Activated CD4-positive, alpha-beta T cell treated with anti-CD3 and anti-CD28 coated beads for 36 hours (primary cell): ENCODE data around the gene SPRR2G. TPM values are rescaled to one million over a fixed set of nuclear protein-coding genes. Genes with fewer than 3 reads are reported as not detected.
"Not testable (repeated sequence)": the region's sequence is repeated elsewhere in the genome, so short reads cannot be mapped to it uniquely, and the experiment has no call there.

Experiments used
- ATAC-seq: fragments of 200-7000 bp; cut with Tn5 transposase; one replicate; pipeline ENCODE4 v1.10.0; 2021; ENCODE audit warnings: mild to moderate bottlenecking, moderate library complexity
- CTCF ChIA-PET: fragments of 350-600 bp; sonication (Branson Sonifier 250); formaldehyde crosslinking; loops from one replicate; lab custom pipeline; 2021; ENCODE audit warnings: antibody characterized with exemption; lab: Charles Lee
- POLR2A ChIA-PET: fragments of 350-600 bp; sonication (Branson Sonifier 250); formaldehyde crosslinking; loops from one replicate; lab custom pipeline; 2021; ENCODE audit warnings: antibody characterized with exemption, inconsistent platforms; lab: Charles Lee
- DNase-seq: peaks from one replicate; pipeline ENCODE4 v3.0.0-alpha.2; 2020
- H3K27ac Mint-ChIP-seq: one replicate; pipeline ENCODE4 v1.8.0; 2021; ENCODE audit warnings: mixed read lengths
- H3K27me3 Mint-ChIP-seq: one replicate; pipeline ENCODE4 v1.8.0; 2021; ENCODE audit warnings: mixed read lengths
- H3K36me3 Mint-ChIP-seq: one replicate; pipeline ENCODE4 v1.8.0; 2021; ENCODE audit warnings: low read depth, mixed read lengths
- H3K4me1 Mint-ChIP-seq: one replicate; pipeline ENCODE4 v1.8.0; 2021; ENCODE audit warnings: mixed read lengths
- H3K4me3 Mint-ChIP-seq: one replicate; pipeline ENCODE4 v1.8.0; 2021; ENCODE audit warnings: mild to moderate bottlenecking, moderate library complexity, mixed read lengths
- H3K9me3 Mint-ChIP-seq: one replicate; pipeline ENCODE4 v1.8.0; 2021; ENCODE audit warnings: low read depth, mixed read lengths
- intact Hi-C, 2 experiments: fragments of 100-400 bp; cut with DNase I in 1 of 2; cut with micrococcal nuclease in 1 of 2; formaldehyde crosslinking; loops; one replicate each; pipeline versions ENCODE4 v1.14.2 to v1.15.1; 2022 to 2024; cut with DNase I, micrococcal nuclease
- total RNA-seq, 2 experiments: library from RNA; stranded (reverse); gene quantifications; one replicate each; pipeline ENCODE4 v1.2.3, GENCODE V29; 2021

SPRR2G gene
- total RNA-seq, 2 experiments from 2014 or later: not detected

DNA sequence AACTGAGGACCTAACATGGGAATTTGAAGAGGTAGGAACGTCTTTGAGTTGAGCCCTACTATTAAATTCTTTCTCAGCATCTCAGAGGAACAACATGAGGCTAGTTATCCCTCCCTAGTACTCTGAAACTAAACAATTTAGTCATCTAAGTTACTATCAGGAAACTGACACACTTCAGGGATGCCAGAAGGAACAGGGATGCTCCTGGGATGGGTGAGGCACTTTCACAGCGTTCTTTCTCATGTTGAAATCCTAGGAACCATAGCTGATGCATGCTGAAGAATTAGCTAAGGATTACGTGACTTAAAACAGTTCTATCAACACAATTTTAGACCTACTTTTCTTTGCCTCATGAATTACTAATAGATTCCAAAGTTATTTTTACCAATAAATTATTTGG is 1.8 kb upstream of the SPRR2G start:
- no peak overlapping the region for H3K27ac Mint-ChIP-seq
- DNase-seq (no peak), ATAC-seq (no peak)
- H3K36me3 Mint-ChIP-seq: no peaks in the 10 kb centered on the region
- POLR2A ChIA-PET: interaction anchor here (0.5 kb wide), 1 partner anchor 71 kb away, joined by 3 read pairs; no protein-coding TSS in a partner anchor
- peaks cover 21% of the 10 kb centered on the region for H3K27me3 Mint-ChIP-seq
- intact Hi-C loops: no loop called here
- H3K4me3 Mint-ChIP-seq: no peak overlapping the region
- CTCF ChIA-PET: no interaction called here
- peaks cover 1% of the 10 kb centered on the region for H3K9me3 Mint-ChIP-seq
- no peaks in the 10 kb centered on the region for H3K4me1 Mint-ChIP-seq

- intact Hi-C loops: no loop called here
- H3K9me3 Mint-ChIP-seq: no peaks in the 10 kb centered on the region
- POLR2A ChIA-PET: no interaction called here
Measured at GRCh38 chr1:153141377-153141776, 9.3 kb downstream of the SPRR2G start.

DNA sequence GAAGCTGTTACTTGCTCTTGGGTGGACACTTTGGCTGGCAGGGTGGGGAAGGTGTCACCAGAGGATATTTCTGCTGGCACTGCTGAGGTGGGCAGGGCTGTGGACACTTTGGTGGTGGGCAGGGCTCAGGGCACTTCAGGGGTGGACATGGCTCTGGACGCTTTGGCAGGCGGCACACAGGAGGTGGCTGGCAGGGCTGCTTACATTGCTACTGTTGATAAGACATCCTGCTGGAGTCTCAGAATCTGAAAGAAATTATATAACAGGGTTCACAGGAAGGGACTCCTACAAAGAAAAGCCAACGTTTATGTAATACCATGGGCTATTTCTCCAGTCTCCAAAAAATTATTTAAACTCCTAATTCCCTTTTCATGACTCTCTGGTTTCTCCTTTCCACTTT is 10.2 kb downstream of the SPRR2G start:
- Mint-ChIP-seq H3K27me3 (peaks cover 27% of the 10 kb centered on the region), H3K4me3 (no peak overlapping the region), H3K27ac (no peak overlapping the region), H3K4me1 (no peaks in the 10 kb centered on the region), H3K36me3 (no peaks in the 10 kb centered on the region), H3K9me3 (no peaks in the 10 kb centered on the region)
- CTCF ChIA-PET: interaction anchor here (0.6 kb wide), 1 partner anchor 487 kb away, joined by 3 read pairs; no protein-coding TSS in a partner anchor
- POLR2A ChIA-PET: no interaction called here
- intact Hi-C loops: no loop called here
- ATAC-seq (no peak), DNase-seq (no peak)

More at GRCh38 chr1:153141377-153141776, 9.3 kb downstream of the SPRR2G start:
- CTCF ChIA-PET: no interaction called here
- Mint-ChIP-seq H3K36me3 (no peaks in the 10 kb centered on the region), H3K27me3 (peaks cover 31% of the 10 kb centered on the region), H3K4me3 (no peak overlapping the region), H3K27ac (no peak overlapping the region), H3K4me1 (no peaks in the 10 kb centered on the region)
- DNase-seq (no peak), ATAC-seq (no peak)

DNA sequence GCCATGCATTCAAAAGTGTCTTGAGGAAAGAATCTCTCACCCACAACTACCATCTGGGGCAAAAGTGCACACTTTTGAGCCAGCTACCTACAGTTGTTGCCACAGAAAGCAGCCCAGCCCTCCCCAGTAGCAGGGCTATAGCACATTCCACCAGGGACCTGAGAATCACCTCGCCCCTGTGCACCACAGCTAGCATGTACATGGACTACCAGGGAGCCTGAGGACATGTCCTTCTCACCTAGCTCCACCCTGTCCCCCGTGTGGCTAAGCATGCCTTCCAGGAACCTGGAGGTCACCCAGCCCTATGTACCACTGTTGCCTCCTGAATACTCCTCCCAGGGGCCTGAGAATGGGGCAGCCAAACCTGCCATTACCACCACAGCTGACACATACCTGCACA is 16.9 kb downstream of the SPRR2G start:
- Mint-ChIP-seq H3K27me3 (peaks cover 44% of the 10 kb centered on the region), H3K4me3 (no peak overlapping the region), H3K4me1 (no peaks in the 10 kb centered on the region), H3K27ac (no peak overlapping the region), H3K36me3 (no peaks in the 10 kb centered on the region), H3K9me3 (no peaks in the 10 kb centered on the region)
- ChIA-PET POLR2A (no interaction called here), CTCF (interaction anchor here (0.6 to 1.6 kb wide), 2 partner anchors 14 to 479 kb away, joined by 3 to 4 read pairs; no protein-coding TSS in a partner anchor)
- intact Hi-C loops: no loop called here
- DNase-seq: no peak
- no peak for ATAC-seq

DNA sequence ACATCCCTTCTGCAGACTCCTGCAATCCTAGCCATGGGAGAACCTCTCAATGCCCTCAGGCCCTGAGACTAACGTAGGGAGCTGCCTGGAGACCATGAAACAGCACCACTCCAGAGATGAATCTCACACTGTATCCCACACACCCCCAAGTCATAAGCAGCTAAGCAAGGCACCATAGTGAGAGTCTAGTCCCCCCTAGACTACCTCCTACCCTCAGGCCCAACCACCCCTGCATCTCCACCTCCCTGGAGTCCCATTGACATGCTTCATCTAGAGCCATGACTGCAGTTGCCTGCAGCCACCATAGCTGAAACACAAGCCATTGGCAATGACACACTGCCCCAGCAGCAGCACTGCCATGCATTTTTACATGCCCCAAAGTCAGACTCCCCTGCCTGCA is 17.4 kb downstream of the SPRR2G start:
- POLR2A ChIA-PET: no interaction called here
- intact Hi-C loops: no loop called here

GRCh38 chr1:153128688-153129087 is 22.0 kb downstream of the SPRR2G start:
- H3K4me1 Mint-ChIP-seq, DNase-seq, H3K9me3 Mint-ChIP-seq, ATAC-seq, CTCF ChIA-PET, intact Hi-C loops, H3K4me3 Mint-ChIP-seq, H3K27ac Mint-ChIP-seq, POLR2A ChIA-PET, H3K36me3 Mint-ChIP-seq: not testable (repeated sequence)
- peaks cover 26% of the 10 kb centered on the region for H3K27me3 Mint-ChIP-seq

More for the DNA sequence above, 17.4 kb downstream of the SPRR2G start:
- no peaks in the 10 kb centered on the region for H3K4me1 Mint-ChIP-seq
- H3K4me3 Mint-ChIP-seq: no peak overlapping the region
- no peak overlapping the region for H3K27ac Mint-ChIP-seq
- H3K27me3 Mint-ChIP-seq: peaks cover 42% of the 10 kb centered on the region
- DNase-seq: no peak
- no peaks in the 10 kb centered on the region for H3K36me3 Mint-ChIP-seq
- CTCF ChIA-PET: interaction anchor here (0.5 to 1.6 kb wide), 2 partner anchors 14 to 834 kb away, joined by 4 read pairs; no protein-coding TSS in a partner anchor
- H3K9me3 Mint-ChIP-seq: no peaks in the 10 kb centered on the region
- no peak for ATAC-seq

DNA sequence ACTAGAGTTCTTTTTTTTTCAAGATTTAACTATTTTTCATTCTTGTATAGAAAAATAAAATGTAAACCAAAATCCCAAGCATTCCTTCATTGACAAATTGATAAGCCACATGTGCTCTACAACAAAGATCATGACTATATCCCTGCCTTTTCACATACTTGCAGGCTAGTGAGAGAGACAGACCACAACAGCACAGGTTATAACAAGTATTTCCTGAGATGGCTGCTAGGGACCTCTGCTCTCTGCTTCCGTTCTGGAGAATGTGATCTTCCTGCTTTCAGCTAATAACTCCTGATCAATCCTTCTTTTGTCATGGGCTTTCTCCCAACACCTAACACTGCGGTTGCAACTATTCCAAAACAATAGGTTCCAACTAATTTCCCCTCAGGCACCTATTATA is 23.4 kb downstream of the SPRR2G start:
- no peak overlapping the region for H3K4me3 Mint-ChIP-seq
- POLR2A ChIA-PET: no interaction called here
- H3K9me3 Mint-ChIP-seq: peaks cover 8% of the 10 kb centered on the region
- CTCF ChIA-PET: no interaction called here
- intact Hi-C loops: no loop called here
- no peak for DNase-seq
- H3K36me3 Mint-ChIP-seq: no peaks in the 10 kb centered on the region
- no peaks in the 10 kb centered on the region for H3K4me1 Mint-ChIP-seq
- H3K27me3 Mint-ChIP-seq: peaks cover 15% of the 10 kb centered on the region
- no peak for ATAC-seq
- no peak overlapping the region for H3K27ac Mint-ChIP-seq

- ChIA-PET POLR2A (interaction anchor here (0.7 kb wide), 1 partner anchor 76 kb away, joined by 5 read pairs; no protein-coding TSS in a partner anchor), CTCF (no interaction called here)
- H3K4me3 Mint-ChIP-seq: no peak overlapping the region
- H3K27ac Mint-ChIP-seq: no peak overlapping the region
- H3K27me3 Mint-ChIP-seq: peaks cover 9% of the 10 kb centered on the region
- DNase-seq: no peak
- intact Hi-C loops: no loop called here
- no peaks in the 10 kb centered on the region for H3K36me3 Mint-ChIP-seq
- H3K9me3 Mint-ChIP-seq: peaks cover 8% of the 10 kb centered on the region
- ATAC-seq: no peak
- H3K4me1 Mint-ChIP-seq: no peaks in the 10 kb centered on the region
Measured at GRCh38 chr1:153125536-153125935, 25.2 kb downstream of the SPRR2G start.

GRCh38 chr1:153123793-153124192 is 26.9 kb downstream of the SPRR2G start:
- ATAC-seq, intact Hi-C loops, DNase-seq, H3K4me1 Mint-ChIP-seq, H3K27ac Mint-ChIP-seq, H3K9me3 Mint-ChIP-seq, H3K4me3 Mint-ChIP-seq, POLR2A ChIA-PET, H3K27me3 Mint-ChIP-seq, H3K36me3 Mint-ChIP-seq: not testable (repeated sequence)
- CTCF ChIA-PET: interaction anchor here (0.6 kb wide), 1 partner anchor 60 kb away, joined by 3 read pairs; no protein-coding TSS in a partner anchor

DNA sequence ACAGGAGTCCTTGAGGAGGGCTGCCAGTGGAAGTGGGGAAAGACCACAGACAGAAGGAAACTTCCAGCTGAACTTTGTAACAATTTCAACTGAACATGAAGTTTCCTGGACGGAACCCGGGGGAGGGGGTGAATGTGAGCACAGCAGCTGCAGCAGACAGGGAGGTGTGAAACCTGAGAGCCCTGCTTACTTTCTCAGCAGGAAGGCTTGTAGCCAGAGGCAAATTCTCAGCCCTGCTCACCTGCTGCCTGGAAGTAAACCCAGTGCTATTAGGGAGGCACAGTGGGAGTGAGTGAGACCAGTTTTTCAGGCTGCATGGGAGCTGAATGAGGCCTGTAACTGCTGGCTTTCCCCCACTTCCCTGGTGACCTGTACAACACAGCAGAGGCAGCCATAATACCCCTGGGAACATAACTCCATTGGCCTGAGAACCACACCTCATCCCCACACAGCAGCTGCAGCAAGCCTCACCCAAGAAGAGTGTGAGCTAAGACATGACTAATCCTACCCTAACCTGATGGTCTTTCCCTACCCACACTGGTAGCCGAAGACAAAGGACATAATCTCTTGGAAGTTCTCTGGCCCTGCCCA is 27.8 kb downstream of the SPRR2G start:
- Mint-ChIP-seq H3K9me3 (peaks cover 8% of the 10 kb centered on the region), H3K27ac (no peak overlapping the region), H3K27me3 (peaks cover 12% of the 10 kb centered on the region), H3K4me3 (no peak overlapping the region), H3K4me1 (no peaks in the 10 kb centered on the region), H3K36me3 (no peaks in the 10 kb centered on the region)
- ATAC-seq: no peak
- ChIA-PET POLR2A (no interaction called here), CTCF (no interaction called here)
- intact Hi-C loops: no loop called here
- DNase-seq: no peak

GRCh38 chr1:153120945-153121344 is 29.7 kb downstream of the SPRR2G start:
- Mint-ChIP-seq H3K9me3 (peaks cover 8% of the 10 kb centered on the region), H3K4me1 (no peaks in the 10 kb centered on the region), H3K36me3 (no peaks in the 10 kb centered on the region), H3K27me3 (peaks cover 12% of the 10 kb centered on the region), H3K27ac (no peak overlapping the region), H3K4me3 (no peak overlapping the region)
- ATAC-seq (no peak), DNase-seq (no peak)
- POLR2A ChIA-PET: no interaction called here
- intact Hi-C loops: no loop called here
- CTCF ChIA-PET: no interaction called here

GRCh38 chr1:153119491-153119971 is 31.2 kb downstream of the SPRR2G start:
- no peak for ATAC-seq
- H3K4me3 Mint-ChIP-seq: no peak overlapping the region
- CTCF ChIA-PET: interaction anchor here (0.8 kb wide), 1 partner anchor 169 kb away, joined by 3 read pairs; no protein-coding TSS in a partner anchor
- H3K27ac Mint-ChIP-seq: no peak overlapping the region
- POLR2A ChIA-PET: no interaction called here
- DNase-seq: no peak
- no peaks in the 10 kb centered on the region for H3K36me3 Mint-ChIP-seq
- peaks cover 22% of the 10 kb centered on the region for H3K27me3 Mint-ChIP-seq
- peaks cover 2% of the 10 kb centered on the region for H3K9me3 Mint-ChIP-seq
- no peaks in the 10 kb centered on the region for H3K4me1 Mint-ChIP-seq
- intact Hi-C loops: no loop called here
